ENCODE data around the gene ITGA11.

GRCh38 chr15:68444336-68444735, 12.4 kb upstream of the ITGA11 start:
- TF ChIP-seq SUZ12 (IDR thresholded peaks at IDR 0.05; ENCODE audit: extremely low read depth, insufficient read depth, insufficient read length) (no peak), YY1 (IDR thresholded peaks at IDR 0.05; ENCODE audit: insufficient read depth, insufficient read length) (no peak), ZNF274 (IDR thresholded peaks at IDR 0.05; ENCODE audit: low read depth, low read length) (no peak)
